Stimulated activated CD8-positive, alpha-beta memory T cell treated with anti-CD3 and anti-CD28 coated beads, Interleukin-2, amount 100 ng/mL, for 48 hours (primary cell): ENCODE results near the gene SNX32.

Experiments used
- DNase-seq, 2 donors: peaks; one replicate each; pipeline ENCODE4 v3.0.0-alpha.2; 2020; ENCODE audit warnings: low read depth in 2 of 2

Gene SNX32

GRCh38 chr11:65899356-65900124, 65.8 kb downstream of the SNX32 start:
- peak; percentile 71 to 77 for DNase-seq

DNA sequence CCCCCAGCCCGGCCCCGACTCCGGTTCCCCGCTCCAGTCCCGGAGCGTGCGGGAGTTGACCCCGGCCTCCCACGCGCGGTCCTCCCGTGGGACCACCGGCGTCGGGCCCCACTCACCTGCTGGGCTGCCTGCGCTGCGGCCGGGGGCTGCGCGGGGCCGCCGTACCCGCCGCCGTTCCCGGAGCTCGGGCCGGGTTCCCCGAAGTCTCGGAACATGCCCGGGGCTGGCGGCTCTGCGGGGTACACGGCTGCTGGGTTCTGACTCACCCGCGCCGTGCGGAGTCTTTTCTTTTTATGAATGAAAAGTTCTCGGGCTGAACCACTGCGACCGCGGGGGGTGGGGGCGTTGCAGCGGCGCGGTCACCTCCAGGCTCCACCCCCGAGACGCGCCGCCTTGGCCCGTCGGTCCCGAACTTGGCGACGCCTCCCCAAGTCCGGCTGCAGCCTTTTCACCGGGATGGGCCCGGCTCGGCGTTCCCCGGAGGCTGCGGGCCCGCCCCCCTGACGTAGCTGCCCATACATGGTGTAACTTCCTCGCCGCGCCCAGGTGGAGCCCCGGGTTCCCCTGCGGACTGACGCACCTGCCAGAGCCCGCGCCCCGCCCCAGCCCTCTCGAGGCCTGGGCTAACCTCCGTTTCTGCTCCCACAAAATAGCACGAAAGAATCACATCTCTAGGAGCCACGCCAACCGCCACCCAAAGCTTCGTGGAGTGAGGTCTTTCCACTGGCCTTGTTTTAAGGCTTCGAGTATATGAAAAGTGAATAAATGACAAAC, 66.5 kb downstream of the SNX32 start, which contains the start of gene FOSL1:
Gene FOSL1 (minus strand): TSS at position 264 of the 774 bp plus-strand sequence. CDS start 49 bp downstream, at position 215.
- DNase-seq = peak; percentile 91 to 95

- no peak for DNase-seq
These were observed 67.1 kb downstream of the SNX32 start for GRCh38 chr11:65900899-65901180.

- DNase-seq = no peak
These were observed 69.3 kb downstream of the SNX32 start for GRCh38 chr11:65903068-65903481.
